AG04449 (cell line): Measurements from ENCODE around the gene MAN1A2.

Experiments
- CTCF ChIA-PET: fragments of 350-600 bp; formaldehyde crosslinking; extraction: SDS; loops from one replicate; lab custom pipeline; 2021; ENCODE audit warnings: antibody characterized with exemption; lab: Yijun Ruan, JAX
- POLR2A ChIA-PET: fragments of 400-600, 350-600 bp; formaldehyde crosslinking; extraction: SDS; loops from one replicate; lab custom pipeline; 2020; ENCODE audit warnings: antibody characterized with exemption, inconsistent platforms; lab: Yijun Ruan, JAX
- DNase-seq: peaks from one replicate; pipeline ENCODE4 v3.0.0-alpha.2; 2010; ENCODE audit warnings: low read depth, low spot score
- H3K4me3 ChIP-seq: 2 replicates; pipeline ENCODE4 v1.5.1; 2011; ENCODE audit warnings: low read depth, mild to moderate bottlenecking, control low read depth, low read length
- TF ChIP-seq, protein P1 (sequence below): IDR thresholded peaks from one replicate; pipeline ENCODE4 v1.5.1; 2011; ENCODE audit warnings: mild to moderate bottlenecking, moderate library complexity, low read length, control low read depth, inconsistent platforms; ENCODE audit not compliant: insufficient read depth; ENCODE audit errors: missing control alignments

The MAN1A2 gene

DNA sequence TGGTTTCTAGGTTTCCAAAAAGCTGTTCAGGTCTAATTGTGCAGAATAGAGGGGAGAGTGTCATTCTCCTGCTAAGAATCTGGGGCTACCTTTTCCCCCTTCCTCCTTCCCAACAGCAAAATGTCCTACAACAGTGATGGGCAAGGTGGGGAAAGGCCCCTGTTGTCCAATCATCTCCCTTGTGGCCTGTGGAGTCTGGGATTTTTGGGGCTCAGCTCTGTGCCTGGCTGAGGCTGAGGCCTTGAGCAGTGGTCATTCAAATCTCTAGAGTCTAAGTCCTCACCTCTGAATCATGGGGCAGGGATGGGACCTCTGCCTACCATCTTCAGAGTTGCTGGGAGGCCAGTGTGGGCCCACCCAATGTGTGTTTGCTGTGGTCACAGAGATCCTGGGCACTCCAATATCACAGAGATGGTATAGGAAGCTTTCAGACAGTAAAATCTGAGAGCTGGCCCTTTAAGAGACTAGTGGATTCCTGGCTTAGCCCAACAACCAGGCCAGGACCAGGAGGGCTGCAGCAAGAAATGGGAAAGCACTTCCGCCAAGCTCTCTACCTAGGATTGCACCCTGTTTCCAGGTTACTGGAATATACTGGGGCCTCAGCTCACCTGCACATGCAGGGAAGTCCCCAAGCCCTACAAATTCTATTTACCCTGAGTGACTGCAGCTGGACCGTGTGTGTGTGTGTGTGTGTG is 210.1 kb downstream of the MAN1A2 start:
- CTCF ChIA-PET, result interaction anchor here (2.0 kb wide), 2 partner anchors 43 to 64 kb away, joined by 5 to 6 read pairs; no protein-coding TSS in a partner anchor
- no peak overlapping the region for H3K4me3 ChIP-seq
- no peak for DNase-seq
- POLR2A ChIA-PET, result no interaction called here
- TF ChIP-seq, protein P1, sequence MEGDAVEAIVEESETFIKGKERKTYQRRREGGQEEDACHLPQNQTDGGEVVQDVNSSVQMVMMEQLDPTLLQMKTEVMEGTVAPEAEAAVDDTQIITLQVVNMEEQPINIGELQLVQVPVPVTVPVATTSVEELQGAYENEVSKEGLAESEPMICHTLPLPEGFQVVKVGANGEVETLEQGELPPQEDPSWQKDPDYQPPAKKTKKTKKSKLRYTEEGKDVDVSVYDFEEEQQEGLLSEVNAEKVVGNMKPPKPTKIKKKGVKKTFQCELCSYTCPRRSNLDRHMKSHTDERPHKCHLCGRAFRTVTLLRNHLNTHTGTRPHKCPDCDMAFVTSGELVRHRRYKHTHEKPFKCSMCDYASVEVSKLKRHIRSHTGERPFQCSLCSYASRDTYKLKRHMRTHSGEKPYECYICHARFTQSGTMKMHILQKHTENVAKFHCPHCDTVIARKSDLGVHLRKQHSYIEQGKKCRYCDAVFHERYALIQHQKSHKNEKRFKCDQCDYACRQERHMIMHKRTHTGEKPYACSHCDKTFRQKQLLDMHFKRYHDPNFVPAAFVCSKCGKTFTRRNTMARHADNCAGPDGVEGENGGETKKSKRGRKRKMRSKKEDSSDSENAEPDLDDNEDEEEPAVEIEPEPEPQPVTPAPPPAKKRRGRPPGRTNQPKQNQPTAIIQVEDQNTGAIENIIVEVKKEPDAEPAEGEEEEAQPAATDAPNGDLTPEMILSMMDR, result no peak

DNA sequence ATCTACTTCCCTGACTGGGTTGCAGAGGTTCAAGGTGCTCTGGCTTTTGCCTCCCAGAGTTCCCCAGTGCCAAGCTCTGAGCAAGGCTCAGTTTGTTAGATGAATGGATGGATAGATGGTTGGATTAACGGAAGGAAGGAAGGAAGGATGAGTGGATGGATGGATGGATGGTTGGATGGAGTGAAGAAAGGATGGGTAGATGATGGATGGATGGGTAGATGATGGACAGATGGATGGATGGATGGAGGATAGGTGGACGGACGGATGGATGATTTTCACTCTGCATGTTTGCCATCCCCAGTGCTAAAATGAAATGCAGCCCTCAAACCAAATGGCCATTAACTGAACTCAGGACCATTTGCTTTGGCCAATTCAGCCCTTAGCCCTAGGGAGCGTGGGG is 211.2 kb downstream of the MAN1A2 start:
- no peak overlapping the region for H3K4me3 ChIP-seq
- DNase-seq, result no peak
- TF ChIP-seq, protein P1, result no peak
- CTCF ChIA-PET, result no interaction called here
- POLR2A ChIA-PET, result no interaction called here
